ENCODE results near the gene NELL1.

DNA sequence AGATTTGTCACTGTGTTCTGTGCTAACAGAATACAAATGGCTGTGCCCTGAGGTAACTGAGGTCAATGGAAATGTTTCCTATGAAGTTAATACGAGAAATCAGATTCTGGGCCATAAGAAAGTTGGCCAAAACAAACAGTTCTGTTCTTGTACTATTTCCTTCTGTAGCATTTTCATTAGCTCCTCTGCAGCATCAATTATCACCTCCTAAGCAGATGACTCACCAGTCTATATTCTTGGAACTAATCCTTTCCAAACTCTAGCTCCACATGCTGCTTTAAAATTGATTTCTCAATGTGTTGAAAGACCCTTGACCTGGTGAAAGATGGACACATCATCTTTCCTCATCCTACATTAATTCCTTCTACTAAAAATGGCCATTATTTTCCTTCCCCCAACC is 736.0 kb downstream of the NELL1 start:
- TF ChIP-seq, protein P1, sequence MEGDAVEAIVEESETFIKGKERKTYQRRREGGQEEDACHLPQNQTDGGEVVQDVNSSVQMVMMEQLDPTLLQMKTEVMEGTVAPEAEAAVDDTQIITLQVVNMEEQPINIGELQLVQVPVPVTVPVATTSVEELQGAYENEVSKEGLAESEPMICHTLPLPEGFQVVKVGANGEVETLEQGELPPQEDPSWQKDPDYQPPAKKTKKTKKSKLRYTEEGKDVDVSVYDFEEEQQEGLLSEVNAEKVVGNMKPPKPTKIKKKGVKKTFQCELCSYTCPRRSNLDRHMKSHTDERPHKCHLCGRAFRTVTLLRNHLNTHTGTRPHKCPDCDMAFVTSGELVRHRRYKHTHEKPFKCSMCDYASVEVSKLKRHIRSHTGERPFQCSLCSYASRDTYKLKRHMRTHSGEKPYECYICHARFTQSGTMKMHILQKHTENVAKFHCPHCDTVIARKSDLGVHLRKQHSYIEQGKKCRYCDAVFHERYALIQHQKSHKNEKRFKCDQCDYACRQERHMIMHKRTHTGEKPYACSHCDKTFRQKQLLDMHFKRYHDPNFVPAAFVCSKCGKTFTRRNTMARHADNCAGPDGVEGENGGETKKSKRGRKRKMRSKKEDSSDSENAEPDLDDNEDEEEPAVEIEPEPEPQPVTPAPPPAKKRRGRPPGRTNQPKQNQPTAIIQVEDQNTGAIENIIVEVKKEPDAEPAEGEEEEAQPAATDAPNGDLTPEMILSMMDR (conservative IDR thresholded peaks at IDR 0.05; ENCODE audit: low read length), result no peak
- TF ChIP-seq EZH2phosphoT487 (IDR thresholded peaks at IDR 0.05; ENCODE audit: borderline replicate concordance), result no peak
